HG02610 (cell line): Measurements from ENCODE around the gene NPHP4.
"Not testable (repeated sequence)": the region's sequence is repeated elsewhere in the genome, so short reads cannot be mapped to it uniquely, and the experiment has no call there.

Experiments
- ATAC-seq: cut with Tn5 transposase; IDR thresholded peaks from one replicate; pipeline ENCODE4 v1.9.1; 2021; ENCODE audit warnings: mild to moderate bottlenecking, moderate library complexity; ENCODE audit not compliant: unreplicated experiment

Gene NPHP4

GRCh38 chr1:5861871-5862825, 130.1 kb downstream of the NPHP4 start:
- ATAC-seq: no peak

- ATAC-seq: no peak
Observed at GRCh38 chr1:5860277-5860676, 131.9 kb downstream of the NPHP4 start.

- no peak for ATAC-seq
Observed at GRCh38 chr1:5859766-5860165, 132.5 kb downstream of the NPHP4 start.

GRCh38 chr1:5858844-5859407, 133.3 kb downstream of the NPHP4 start:
- ATAC-seq: no peak

- no peak for ATAC-seq
Observed at GRCh38 chr1:5858246-5858645, 134.0 kb downstream of the NPHP4 start.

GRCh38 chr1:5857508-5858090, 134.6 kb downstream of the NPHP4 start:
- ATAC-seq: no peak

GRCh38 chr1:5857011-5857410, 135.2 kb downstream of the NPHP4 start:
- ATAC-seq: no peak

GRCh38 chr1:5856246-5856815, 135.9 kb downstream of the NPHP4 start:
- ATAC-seq: no peak

- ATAC-seq: no peak
Observed at GRCh38 chr1:5855196-5855897, 136.9 kb downstream of the NPHP4 start.

- no peak for ATAC-seq
Observed at GRCh38 chr1:5854754-5855153, 137.5 kb downstream of the NPHP4 start.

GRCh38 chr1:5853858-5854257, 138.4 kb downstream of the NPHP4 start:
- not testable (repeated sequence) for ATAC-seq

- ATAC-seq: no peak
Observed at GRCh38 chr1:5850503-5850902, 141.7 kb downstream of the NPHP4 start.

- no peak for ATAC-seq
Observed at GRCh38 chr1:5849550-5849949, 142.7 kb downstream of the NPHP4 start.

GRCh38 chr1:5847013-5847659, 145.1 kb downstream of the NPHP4 start:
- ATAC-seq: no peak

GRCh38 chr1:5845376-5845775, 146.8 kb downstream of the NPHP4 start:
- no peak for ATAC-seq

GRCh38 chr1:5844442-5844841, 147.8 kb downstream of the NPHP4 start:
- ATAC-seq: no peak

GRCh38 chr1:5843521-5844096, 148.6 kb downstream of the NPHP4 start:
- no peak for ATAC-seq

- ATAC-seq: no peak
Observed at GRCh38 chr1:5842679-5843078, 149.5 kb downstream of the NPHP4 start.

- no peak for ATAC-seq
Observed at GRCh38 chr1:5840551-5841001, 151.6 kb downstream of the NPHP4 start.
